Measurements from ENCODE around the gene HEYL. TPM values are rescaled to one million over a fixed set of nuclear protein-coding genes. Genes with fewer than 3 reads are reported as not detected.

Gene HEYL
- total RNA-seq, 1 donor from 2014 or later, result 17.7 TPM

GRCh38 chr1:39617488-39618049, 21.9 kb downstream of the HEYL start:
- no peaks in the 10 kb centered on the region for H3K27me3 ChIP-seq
- H3K9me3 ChIP-seq, result no peaks in the 10 kb centered on the region
- no peak overlapping the region for H3K27ac ChIP-seq
- TF ChIP-seq, protein P1, sequence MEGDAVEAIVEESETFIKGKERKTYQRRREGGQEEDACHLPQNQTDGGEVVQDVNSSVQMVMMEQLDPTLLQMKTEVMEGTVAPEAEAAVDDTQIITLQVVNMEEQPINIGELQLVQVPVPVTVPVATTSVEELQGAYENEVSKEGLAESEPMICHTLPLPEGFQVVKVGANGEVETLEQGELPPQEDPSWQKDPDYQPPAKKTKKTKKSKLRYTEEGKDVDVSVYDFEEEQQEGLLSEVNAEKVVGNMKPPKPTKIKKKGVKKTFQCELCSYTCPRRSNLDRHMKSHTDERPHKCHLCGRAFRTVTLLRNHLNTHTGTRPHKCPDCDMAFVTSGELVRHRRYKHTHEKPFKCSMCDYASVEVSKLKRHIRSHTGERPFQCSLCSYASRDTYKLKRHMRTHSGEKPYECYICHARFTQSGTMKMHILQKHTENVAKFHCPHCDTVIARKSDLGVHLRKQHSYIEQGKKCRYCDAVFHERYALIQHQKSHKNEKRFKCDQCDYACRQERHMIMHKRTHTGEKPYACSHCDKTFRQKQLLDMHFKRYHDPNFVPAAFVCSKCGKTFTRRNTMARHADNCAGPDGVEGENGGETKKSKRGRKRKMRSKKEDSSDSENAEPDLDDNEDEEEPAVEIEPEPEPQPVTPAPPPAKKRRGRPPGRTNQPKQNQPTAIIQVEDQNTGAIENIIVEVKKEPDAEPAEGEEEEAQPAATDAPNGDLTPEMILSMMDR (IDR thresholded peaks at IDR 0.05), result no peak
- intact Hi-C loops (cut with DNase I), result no loop called here
- ATAC-seq (no peak), DNase-seq (no peak)
- no peak overlapping the region for H3K4me3 ChIP-seq
- H3K4me1 ChIP-seq, result no peaks in the 10 kb centered on the region
- H3K36me3 ChIP-seq, result no peaks in the 10 kb centered on the region

- Histone ChIP-seq H3K27ac (no peak overlapping the region), H3K36me3 (no peaks in the 10 kb centered on the region), H3K9me3 (no peaks in the 10 kb centered on the region), H3K27me3 (no peaks in the 10 kb centered on the region), H3K4me3 (no peak overlapping the region), H3K4me1 (no peaks in the 10 kb centered on the region)
- TF ChIP-seq, protein P1 (IDR thresholded peaks at IDR 0.05), result no peak
- DNase-seq, result no peak
- no peak for ATAC-seq
- intact Hi-C loops (cut with DNase I), result no loop called here
These were observed 24.3 kb downstream of the HEYL start for GRCh38 chr1:39615086-39615673.

DNA sequence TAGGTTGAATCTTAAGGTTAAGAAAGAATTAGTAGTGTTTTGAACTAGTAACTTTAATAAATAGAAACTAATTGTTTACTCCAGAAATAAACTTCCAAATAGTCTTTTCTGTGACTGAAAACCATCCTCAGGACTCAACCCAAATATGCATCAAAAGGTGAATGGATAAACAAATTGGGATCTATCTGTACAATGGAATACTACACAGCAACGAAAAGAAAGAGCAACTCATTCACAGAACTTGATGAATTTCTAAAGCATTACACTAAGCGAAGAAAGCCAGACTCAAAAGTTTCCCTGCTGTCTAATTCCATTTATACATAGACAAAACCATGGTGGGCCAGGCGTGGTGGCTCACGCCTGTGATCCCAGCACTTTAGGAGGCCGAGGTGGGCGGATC, 25.0 kb downstream of the HEYL start:
- Histone ChIP-seq H3K4me3 (no peak overlapping the region), H3K4me1 (no peaks in the 10 kb centered on the region), H3K9me3 (no peaks in the 10 kb centered on the region), H3K27ac (no peak overlapping the region), H3K27me3 (no peaks in the 10 kb centered on the region), H3K36me3 (no peaks in the 10 kb centered on the region)
- intact Hi-C loops (cut with DNase I), result no loop called here
- ATAC-seq, result no peak
- no peak for DNase-seq
- TF ChIP-seq, protein P1 (IDR thresholded peaks at IDR 0.05), result no peak

DNA sequence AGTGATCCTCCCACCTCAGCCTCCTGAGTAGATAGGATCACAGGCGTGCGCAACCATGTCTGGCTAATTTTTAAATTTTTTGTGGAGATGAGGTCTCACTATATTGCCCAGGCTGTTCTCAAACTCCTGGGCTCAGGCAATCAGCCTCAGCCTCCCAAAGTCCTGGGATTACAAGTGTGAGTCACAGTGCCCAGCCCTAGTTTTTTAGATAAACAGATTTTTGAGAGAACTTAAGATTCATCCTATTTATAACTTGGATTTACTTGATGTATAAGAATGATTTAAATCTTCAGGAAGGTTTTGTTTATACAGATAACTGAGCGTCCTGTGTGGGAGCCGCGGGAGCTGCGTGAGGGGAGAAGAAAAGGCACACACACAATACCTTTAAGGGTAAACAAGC, 26.2 kb downstream of the HEYL start:
- no peaks in the 10 kb centered on the region for H3K27me3 ChIP-seq
- no peaks in the 10 kb centered on the region for H3K4me1 ChIP-seq
- no peak overlapping the region for H3K4me3 ChIP-seq
- H3K36me3 ChIP-seq, result no peaks in the 10 kb centered on the region
- no peak overlapping the region for H3K27ac ChIP-seq
- H3K9me3 ChIP-seq, result no peaks in the 10 kb centered on the region
- no peak for DNase-seq
- ATAC-seq, result no peak
- TF ChIP-seq, protein P1 (IDR thresholded peaks at IDR 0.05), result no peak
- intact Hi-C loops (cut with DNase I), result no loop called here

- intact Hi-C loops (cut with DNase I), result loop anchor here (5.0 to 10.0 kb wide), 2 partner anchors 43 to 115 kb away; no protein-coding TSS in a partner anchor
- peak; percentile 87 for DNase-seq
- Histone ChIP-seq H3K4me1 (no peaks in the 10 kb centered on the region), H3K27me3 (no peaks in the 10 kb centered on the region), H3K27ac (no peak overlapping the region), H3K4me3 (no peak overlapping the region), H3K36me3 (no peaks in the 10 kb centered on the region), H3K9me3 (no peaks in the 10 kb centered on the region)
- peak; percentile 92 for ATAC-seq
- TF ChIP-seq, protein P1 (IDR thresholded peaks at IDR 0.05), result peak; percentile 89
These were observed 29.7 kb downstream of the HEYL start for GRCh38 chr1:39609618-39610331.
